ENCODE data around the gene TMEM119. TPM values are rescaled to one million over a fixed set of nuclear protein-coding genes. Genes with fewer than 3 reads are reported as not detected.
A peak's percentile ranks its signal among the peaks of the same experiment; 100 is the strongest.
"Not testable (repeated sequence)": the region's sequence is repeated elsewhere in the genome, so short reads cannot be mapped to it uniquely, and the experiment has no call there.

The TMEM119 gene
- total and polyA plus RNA-seq, 12 donors = 0.57 to 6.9 (median 2.0) TPM

DNA sequence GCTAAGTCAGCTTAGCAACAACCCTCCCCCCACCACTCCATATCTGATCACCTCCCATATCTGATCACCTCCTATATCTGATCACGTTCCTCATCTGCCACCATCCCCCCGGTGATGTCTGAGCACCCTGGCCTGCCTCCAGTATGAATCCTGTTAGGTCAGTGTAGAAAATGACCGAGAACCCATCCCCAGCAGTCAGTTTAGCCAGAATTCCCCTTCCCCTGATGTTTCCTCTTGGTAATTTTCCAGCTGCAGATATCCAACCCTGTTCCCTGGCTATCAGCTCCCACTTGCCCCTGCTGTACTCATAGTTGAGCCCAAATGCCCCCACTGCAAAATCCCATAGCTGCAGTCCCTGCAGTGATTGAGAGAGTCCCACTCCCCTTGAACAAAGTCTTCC lies 23.3 kb upstream of the TMEM119 start:
- no peak overlapping the region for H3K4me3 ChIP-seq
- no peak for ATAC-seq
- no peak for DNase-seq

DNA sequence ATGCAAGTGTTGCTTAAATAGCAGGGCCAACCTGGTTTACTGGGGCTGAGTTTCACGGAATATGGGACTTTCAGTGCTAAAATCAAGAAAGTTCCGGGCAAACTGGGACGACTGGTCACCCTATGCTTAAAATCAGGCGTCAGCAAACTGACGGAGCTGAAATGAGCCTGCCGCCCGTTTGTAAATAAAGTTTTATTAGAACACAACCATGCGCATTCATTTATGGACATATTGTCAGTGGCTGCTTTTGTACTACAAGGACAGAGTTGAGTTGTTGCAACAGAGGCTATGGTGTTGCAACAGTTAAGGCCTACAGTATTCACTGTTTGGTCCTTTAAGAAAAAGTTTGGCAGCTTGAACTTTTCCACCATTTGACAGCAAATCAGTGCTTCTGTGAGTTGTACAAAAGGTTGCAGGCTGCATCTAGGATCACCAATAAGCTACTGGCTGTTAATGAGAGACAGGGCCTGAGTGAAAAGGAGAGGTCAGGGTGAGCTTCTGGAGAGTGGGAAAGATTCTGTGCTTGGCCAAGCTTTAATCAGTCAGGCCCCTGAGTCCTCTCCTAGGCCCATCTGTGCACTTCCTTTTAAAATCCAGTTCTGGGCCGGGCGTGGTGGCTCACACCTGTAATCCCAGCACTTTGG lies 22.5 kb upstream of the TMEM119 start:
- H3K4me1 ChIP-seq = peaks cover 0 to 60% (median 14%) of the 10 kb centered on the region in 9 donors
- H3K9me3 ChIP-seq = peaks cover 0 to 8% (median 0%) of the 10 kb centered on the region in 11 donors
- peak overlapping the region in 1 of 10 donors; percentile 53 for H3K27ac ChIP-seq
- no peaks in the 10 kb centered on the region for H3K27me3 ChIP-seq
- TF ChIP-seq, protein P1, sequence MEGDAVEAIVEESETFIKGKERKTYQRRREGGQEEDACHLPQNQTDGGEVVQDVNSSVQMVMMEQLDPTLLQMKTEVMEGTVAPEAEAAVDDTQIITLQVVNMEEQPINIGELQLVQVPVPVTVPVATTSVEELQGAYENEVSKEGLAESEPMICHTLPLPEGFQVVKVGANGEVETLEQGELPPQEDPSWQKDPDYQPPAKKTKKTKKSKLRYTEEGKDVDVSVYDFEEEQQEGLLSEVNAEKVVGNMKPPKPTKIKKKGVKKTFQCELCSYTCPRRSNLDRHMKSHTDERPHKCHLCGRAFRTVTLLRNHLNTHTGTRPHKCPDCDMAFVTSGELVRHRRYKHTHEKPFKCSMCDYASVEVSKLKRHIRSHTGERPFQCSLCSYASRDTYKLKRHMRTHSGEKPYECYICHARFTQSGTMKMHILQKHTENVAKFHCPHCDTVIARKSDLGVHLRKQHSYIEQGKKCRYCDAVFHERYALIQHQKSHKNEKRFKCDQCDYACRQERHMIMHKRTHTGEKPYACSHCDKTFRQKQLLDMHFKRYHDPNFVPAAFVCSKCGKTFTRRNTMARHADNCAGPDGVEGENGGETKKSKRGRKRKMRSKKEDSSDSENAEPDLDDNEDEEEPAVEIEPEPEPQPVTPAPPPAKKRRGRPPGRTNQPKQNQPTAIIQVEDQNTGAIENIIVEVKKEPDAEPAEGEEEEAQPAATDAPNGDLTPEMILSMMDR (IDR thresholded peaks at IDR 0.05) = no peak
- intact Hi-C loops (cut with DNase I) = no loop called here
- WGBS, 2 donors = 93 to 96% methylated on average over 10 of the region's 10 CpGs
- H3K4me3 ChIP-seq = no peak overlapping the region
- H3K36me3 ChIP-seq = peaks cover 0 to 32% (median 0%) of the 10 kb centered on the region in 9 donors
- DNase-seq (no peak), ATAC-seq (no peak)

More for the DNA sequence above, 23.3 kb upstream of the TMEM119 start:
- intact Hi-C loops (cut with DNase I) = no loop called here
- peak overlapping the region in 1 of 10 donors; percentile 53 for H3K27ac ChIP-seq
- peaks cover 0 to 61% (median 14%) of the 10 kb centered on the region in 9 donors for H3K4me1 ChIP-seq
- no peaks in the 10 kb centered on the region for H3K9me3 ChIP-seq
- no peaks in the 10 kb centered on the region for H3K27me3 ChIP-seq
- 44 to 60% methylated on average over 3 of the region's 3 CpGs for WGBS, 2 donors
- H3K36me3 ChIP-seq = peaks cover 0 to 38% (median 0%) of the 10 kb centered on the region in 9 donors
- TF ChIP-seq, protein P1 (IDR thresholded peaks at IDR 0.05) = no peak

DNA sequence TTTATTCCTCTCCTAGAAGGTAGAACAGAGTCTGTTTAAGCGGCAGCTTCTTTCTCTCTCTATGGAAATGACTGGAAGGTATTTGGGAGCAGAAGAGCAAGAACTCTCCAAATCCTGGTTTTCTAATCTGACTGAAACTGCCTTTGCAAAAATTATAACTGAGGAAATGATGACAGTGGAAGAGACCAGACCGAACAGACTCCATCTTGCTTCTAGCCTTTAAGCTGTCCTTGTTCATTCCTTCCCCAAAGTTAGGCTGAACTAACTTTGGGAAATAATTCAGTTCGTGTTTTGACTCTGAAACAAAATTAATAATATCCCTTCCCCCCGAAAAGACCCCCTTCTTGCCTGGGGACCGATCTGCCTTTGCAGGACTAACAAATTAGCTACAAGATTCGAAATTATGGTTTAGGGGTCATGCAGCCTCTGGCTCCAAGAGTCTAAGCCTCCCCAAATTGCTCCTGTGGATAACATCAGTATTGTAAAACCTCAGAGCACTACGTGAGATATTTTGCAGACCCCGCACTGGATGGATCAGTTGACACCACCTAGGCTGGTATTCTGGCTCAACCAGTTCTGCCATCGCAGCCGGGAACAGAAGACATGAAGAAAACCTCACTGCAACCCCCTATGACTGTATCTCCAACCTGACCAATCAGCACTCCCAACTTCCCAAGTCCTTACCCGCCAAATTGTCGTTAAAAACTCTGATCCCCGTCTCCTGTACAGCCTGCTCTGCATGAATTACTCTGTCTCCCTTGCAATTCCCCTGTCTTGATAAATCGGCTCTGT lies 21.7 kb upstream of the TMEM119 start:
- no peak for ATAC-seq
- Histone ChIP-seq H3K4me1 (peaks cover 0 to 60% (median 14%) of the 10 kb centered on the region in 9 donors), H3K36me3 (peaks cover 0 to 32% (median 0%) of the 10 kb centered on the region in 9 donors), H3K9me3 (peaks cover 0 to 8% (median 0%) of the 10 kb centered on the region in 11 donors), H3K27ac (peak overlapping the region in 1 of 10 donors; percentile 53), H3K27me3 (no peaks in the 10 kb centered on the region), H3K4me3 (no peak overlapping the region)
- TF ChIP-seq, protein P1 (IDR thresholded peaks at IDR 0.05) = no peak
- intact Hi-C loops (cut with DNase I) = loop anchor here in 6 of 10 donors (2.0 to 10.0 kb wide), 4 partner anchors 47 to 475 kb away; partner anchors contain the start of genes ISCU (in 2 of the 6), ALKBH2 (in 1 of the 6) and UNG (in 1 of the 6)
- no peak for DNase-seq
- WGBS, 2 donors = 88 to 89% methylated on average over 14 of the region's 14 CpGs

DNA sequence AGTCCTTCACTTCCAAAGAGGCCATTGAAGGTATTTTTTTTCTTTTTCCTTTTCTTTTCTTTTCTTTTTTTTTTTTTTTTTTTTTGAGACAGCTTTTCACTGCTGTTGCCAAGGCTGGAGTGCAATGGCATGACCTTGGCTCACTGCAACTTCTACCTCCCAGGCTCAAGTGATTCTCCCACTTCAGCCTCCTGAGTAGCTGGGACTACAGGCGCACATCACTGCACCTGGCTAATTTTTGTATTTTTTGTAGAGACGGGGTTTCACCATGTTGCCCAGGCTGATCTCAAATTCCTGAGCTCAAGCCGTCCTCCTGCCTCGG lies 21.0 kb upstream of the TMEM119 start:
- peaks cover 0 to 27% (median 0%) of the 10 kb centered on the region in 9 donors for H3K36me3 ChIP-seq
- H3K27me3 ChIP-seq, DNase-seq, H3K9me3 ChIP-seq, ATAC-seq, H3K4me3 ChIP-seq, H3K27ac ChIP-seq: not testable (repeated sequence)
- intact Hi-C loops (cut with DNase I) = loop anchor here in 7 of 10 donors (1.0 to 10.0 kb wide), 5 partner anchors 47 to 476 kb away; partner anchors contain the start of genes ISCU (in 2 of the 7), ALKBH2 (in 1 of the 7) and UNG (in 1 of the 7)
- WGBS, 2 donors = 89 to 93% methylated on average over 4 of the region's 4 CpGs
- peaks cover 0 to 61% (median 14%) of the 10 kb centered on the region in 9 donors for H3K4me1 ChIP-seq
